ENCODE data around the gene SCUBE1.

DNA sequence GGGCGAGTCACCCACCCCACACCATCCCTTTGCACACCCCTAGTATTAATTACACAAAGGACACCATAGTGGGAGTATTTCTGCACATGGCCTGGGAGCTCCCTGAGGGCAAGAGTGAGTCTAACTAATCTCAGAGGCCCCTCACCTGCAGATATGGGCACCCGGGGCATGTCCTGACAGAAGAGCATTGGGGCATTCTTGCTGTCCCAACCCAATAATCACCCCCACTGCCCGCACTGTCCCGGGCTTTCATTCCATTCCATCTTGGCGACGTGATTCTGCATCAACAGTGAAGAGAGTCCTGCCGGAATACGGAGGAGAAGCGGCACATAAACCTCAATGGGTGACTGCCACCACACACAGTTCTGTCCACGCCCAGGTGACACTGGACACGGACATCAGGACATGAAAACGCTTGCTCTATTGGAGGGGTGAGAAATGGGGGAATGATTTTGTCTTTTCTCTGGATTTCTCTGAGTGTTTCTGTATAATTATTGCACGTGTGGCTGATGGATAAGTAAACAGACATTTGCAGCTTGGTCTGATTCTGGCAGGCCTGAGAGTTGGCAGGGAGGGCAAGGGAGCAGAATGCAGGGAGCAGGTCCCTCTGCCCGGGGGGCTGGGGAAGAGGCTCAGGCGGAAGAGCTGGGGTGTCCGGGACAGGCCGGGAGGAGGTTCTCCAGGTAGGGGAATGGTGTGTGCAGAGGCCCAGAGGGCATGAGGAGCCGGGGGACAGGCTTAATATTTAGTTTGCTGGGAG, 38.2 kb downstream of the SCUBE1 start:
- TF ChIP-seq ZNF70 (CRISPR knock-in tag; IDR thresholded peaks at IDR 0.05) (no peak), ESRRG (CRISPR knock-in tag; IDR thresholded peaks at IDR 0.05) (no peak), RARB (CRISPR knock-in tag; IDR thresholded peaks at IDR 0.05) (no peak), PPARA (CRISPR knock-in tag; IDR thresholded peaks at IDR 0.05; ENCODE audit: borderline replicate concordance) (no peak), ZNF8 (CRISPR knock-in tag; IDR thresholded peaks at IDR 0.05) (no peak), OSR1 (CRISPR knock-in tag; IDR thresholded peaks at IDR 0.05) (no peak), ZFP3 (CRISPR knock-in tag; IDR thresholded peaks at IDR 0.05) (no peak)
- TF ChIP-seq, protein P1, sequence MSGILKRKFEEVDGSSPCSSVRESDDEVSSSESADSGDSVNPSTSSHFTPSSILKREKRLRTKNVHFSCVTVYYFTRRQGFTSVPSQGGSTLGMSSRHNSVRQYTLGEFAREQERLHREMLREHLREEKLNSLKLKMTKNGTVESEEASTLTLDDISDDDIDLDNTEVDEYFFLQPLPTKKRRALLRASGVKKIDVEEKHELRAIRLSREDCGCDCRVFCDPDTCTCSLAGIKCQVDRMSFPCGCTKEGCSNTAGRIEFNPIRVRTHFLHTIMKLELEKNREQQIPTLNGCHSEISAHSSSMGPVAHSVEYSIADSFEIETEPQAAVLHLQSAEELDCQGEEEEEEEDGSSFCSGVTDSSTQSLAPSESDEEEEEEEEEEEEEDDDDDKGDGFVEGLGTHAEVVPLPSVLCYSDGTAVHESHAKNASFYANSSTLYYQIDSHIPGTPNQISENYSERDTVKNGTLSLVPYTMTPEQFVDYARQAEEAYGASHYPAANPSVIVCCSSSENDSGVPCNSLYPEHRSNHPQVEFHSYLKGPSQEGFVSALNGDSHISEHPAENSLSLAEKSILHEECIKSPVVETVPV (CRISPR knock-in tag; IDR thresholded peaks at IDR 0.05) = no peak

Data from SK-N-SH treated with all-trans-retinoic acid at 6 μM for 48 hours (cell line).